ENCODE measurements around the gene ZNF71.

The ZNF71 gene

GRCh38 chr19:56603829-56604228, 8.7 kb downstream of the ZNF71 start:
- TF ChIP-seq GATA3 (IDR thresholded peaks at IDR 0.05; ENCODE audit: low read depth, low read length), result no peak
- TF ChIP-seq GATA2 (IDR thresholded peaks at IDR 0.05; ENCODE audit: low read depth, low read length), result no peak

DNA sequence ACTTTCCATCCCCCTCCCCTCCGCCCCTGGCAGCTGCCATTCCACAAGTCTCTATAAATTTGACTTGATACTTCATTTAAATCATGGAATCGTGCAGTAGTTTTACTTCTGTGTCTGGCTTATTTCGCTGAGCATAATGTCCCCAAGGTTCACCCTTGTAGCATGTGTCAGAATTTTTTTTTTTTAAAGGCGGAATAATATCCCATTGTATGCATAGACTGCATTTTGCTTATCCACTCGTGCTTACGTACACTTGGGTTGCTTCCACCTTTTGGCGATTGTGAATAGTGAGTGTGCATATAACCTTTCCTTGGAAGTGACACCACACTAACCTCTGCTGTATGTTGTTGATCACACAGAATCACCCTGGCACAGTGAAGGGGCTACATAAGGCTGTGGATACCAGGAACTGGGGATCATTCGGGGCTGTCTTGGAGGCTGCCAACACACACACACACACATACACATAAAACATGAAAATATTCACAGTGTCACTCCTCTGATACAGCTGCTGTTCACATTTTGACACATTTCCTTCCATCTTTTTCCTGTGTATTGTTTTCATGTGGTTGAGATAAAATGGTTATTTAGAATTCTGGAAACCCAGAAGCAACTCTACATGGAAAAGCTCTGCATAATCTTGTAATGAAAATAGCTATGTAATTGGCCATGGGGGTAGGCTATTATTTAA, 13.3 kb downstream of the ZNF71 start:
- no peak for TF ChIP-seq GATA3 (IDR thresholded peaks at IDR 0.05; ENCODE audit: low read depth, low read length)
- TF ChIP-seq GATA2 (IDR thresholded peaks at IDR 0.05; ENCODE audit: low read depth, low read length), result no peak

- TF ChIP-seq GATA3 (IDR thresholded peaks at IDR 0.05; ENCODE audit: low read depth, low read length), result no peak
- TF ChIP-seq GATA2 (IDR thresholded peaks at IDR 0.05; ENCODE audit: low read depth, low read length), result no peak
Observed at GRCh38 chr19:56611288-56611687, 16.2 kb downstream of the ZNF71 start.

DNA sequence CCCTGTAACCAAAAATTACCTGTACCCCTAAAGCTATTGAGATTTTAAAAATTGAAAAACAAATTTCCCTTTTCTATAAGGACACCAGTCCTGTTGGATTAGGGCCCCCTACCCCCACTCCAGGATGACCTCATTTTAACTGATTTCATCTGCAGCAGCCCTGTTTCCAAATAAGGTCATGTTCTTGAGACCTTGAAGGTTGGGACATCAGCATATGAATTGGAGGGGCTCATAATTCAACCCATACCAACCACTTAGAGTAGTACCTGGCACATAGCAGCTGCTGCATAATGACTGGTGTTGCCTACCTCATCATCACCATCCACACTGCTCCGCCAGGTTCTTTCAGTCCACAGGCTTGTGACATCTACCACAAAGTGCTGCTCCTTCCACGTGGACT, 17.6 kb downstream of the ZNF71 start:
- TF ChIP-seq GATA2 (IDR thresholded peaks at IDR 0.05; ENCODE audit: low read depth, low read length) (no peak), GATA3 (IDR thresholded peaks at IDR 0.05; ENCODE audit: low read depth, low read length) (no peak)

- TF ChIP-seq GATA3 (IDR thresholded peaks at IDR 0.05; ENCODE audit: low read depth, low read length) (no peak), GATA2 (IDR thresholded peaks at IDR 0.05; ENCODE audit: low read depth, low read length) (no peak)
Observed at GRCh38 chr19:56613639-56614038, 18.5 kb downstream of the ZNF71 start.

- TF ChIP-seq GATA2 (IDR thresholded peaks at IDR 0.05; ENCODE audit: low read depth, low read length) (no peak), GATA3 (IDR thresholded peaks at IDR 0.05; ENCODE audit: low read depth, low read length) (no peak)
Observed at GRCh38 chr19:56617531-56617930, 22.4 kb downstream of the ZNF71 start.

DNA sequence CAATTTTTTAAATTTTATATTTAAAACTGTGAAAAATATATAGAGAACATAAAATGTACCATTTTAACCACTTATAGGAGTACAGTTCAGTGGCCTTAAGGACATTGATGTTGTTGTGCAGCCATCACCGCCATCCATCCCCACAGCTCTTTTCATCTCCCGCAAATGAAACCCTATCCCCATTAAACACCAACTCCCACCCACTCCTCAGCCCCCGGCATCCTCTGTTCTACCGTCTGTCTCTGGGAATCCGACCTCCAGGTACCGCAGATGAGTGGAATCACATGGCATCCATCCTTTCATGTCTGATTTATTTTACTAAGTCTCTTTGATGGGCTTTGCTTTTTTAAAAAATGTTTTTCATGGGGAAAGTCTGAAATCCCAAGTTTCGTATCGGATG, 24.0 kb downstream of the ZNF71 start:
- TF ChIP-seq GATA2 (IDR thresholded peaks at IDR 0.05; ENCODE audit: low read depth, low read length) (no peak), GATA3 (IDR thresholded peaks at IDR 0.05; ENCODE audit: low read depth, low read length) (no peak)

DNA sequence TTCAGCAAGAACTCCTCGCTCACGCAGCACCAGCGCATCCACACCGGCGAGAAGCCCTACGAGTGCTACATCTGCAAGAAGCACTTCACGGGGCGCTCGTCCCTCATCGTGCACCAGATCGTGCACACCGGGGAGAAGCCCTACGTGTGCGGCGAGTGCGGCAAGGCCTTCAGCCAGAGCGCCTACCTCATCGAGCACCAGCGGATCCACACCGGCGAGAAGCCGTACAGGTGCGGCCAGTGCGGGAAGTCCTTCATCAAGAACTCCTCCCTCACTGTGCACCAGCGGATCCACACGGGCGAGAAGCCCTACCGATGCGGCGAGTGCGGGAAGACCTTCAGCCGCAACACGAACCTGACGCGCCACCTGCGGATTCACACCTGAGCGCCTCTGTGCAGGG, 27.3 kb downstream of the ZNF71 start:
- TF ChIP-seq GATA2 (IDR thresholded peaks at IDR 0.05; ENCODE audit: low read depth, low read length), result no peak
- no peak for TF ChIP-seq GATA3 (IDR thresholded peaks at IDR 0.05; ENCODE audit: low read depth, low read length)

GRCh38 chr19:56623006-56623405, 27.9 kb downstream of the ZNF71 start:
- TF ChIP-seq GATA2 (IDR thresholded peaks at IDR 0.05; ENCODE audit: low read depth, low read length), result no peak
- TF ChIP-seq GATA3 (IDR thresholded peaks at IDR 0.05; ENCODE audit: low read depth, low read length), result no peak

- TF ChIP-seq GATA3 (IDR thresholded peaks at IDR 0.05; ENCODE audit: low read depth, low read length), result no peak
- no peak for TF ChIP-seq GATA2 (IDR thresholded peaks at IDR 0.05; ENCODE audit: low read depth, low read length)
Observed at GRCh38 chr19:56625708-56626107, 30.6 kb downstream of the ZNF71 start.

DNA sequence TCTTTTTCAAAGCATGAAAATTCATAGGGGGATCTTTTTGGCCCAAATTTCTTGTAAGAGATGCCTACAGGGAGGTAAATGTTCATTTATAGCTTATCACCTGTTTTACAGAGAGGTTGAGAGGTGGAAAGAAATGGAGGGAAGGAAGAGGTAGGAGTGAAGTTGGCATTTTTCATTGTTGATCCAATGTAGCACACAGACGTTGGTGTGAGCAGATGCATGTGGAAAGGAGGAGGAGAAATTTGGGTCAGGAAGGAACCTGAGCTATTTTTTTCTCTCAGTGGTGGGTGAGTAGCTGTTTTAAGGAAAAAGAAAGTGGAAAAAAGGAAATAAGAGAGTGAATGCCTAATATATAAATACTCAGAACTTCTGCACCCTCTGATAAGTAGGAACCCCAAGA, 37.9 kb downstream of the ZNF71 start:
- TF ChIP-seq GATA3 (IDR thresholded peaks at IDR 0.05; ENCODE audit: low read depth, low read length) (no peak), GATA2 (IDR thresholded peaks at IDR 0.05; ENCODE audit: low read depth, low read length) (no peak)

- TF ChIP-seq GATA2 (IDR thresholded peaks at IDR 0.05; ENCODE audit: low read depth, low read length) (no peak), GATA3 (IDR thresholded peaks at IDR 0.05; ENCODE audit: low read depth, low read length) (no peak)
Observed at GRCh38 chr19:56637976-56638555, 43.0 kb downstream of the ZNF71 start.

- TF ChIP-seq GATA3 (IDR thresholded peaks at IDR 0.05; ENCODE audit: low read depth, low read length) (no peak), GATA2 (IDR thresholded peaks at IDR 0.05; ENCODE audit: low read depth, low read length) (no peak)
Observed at GRCh38 chr19:56639217-56639616, 44.1 kb downstream of the ZNF71 start.

DNA sequence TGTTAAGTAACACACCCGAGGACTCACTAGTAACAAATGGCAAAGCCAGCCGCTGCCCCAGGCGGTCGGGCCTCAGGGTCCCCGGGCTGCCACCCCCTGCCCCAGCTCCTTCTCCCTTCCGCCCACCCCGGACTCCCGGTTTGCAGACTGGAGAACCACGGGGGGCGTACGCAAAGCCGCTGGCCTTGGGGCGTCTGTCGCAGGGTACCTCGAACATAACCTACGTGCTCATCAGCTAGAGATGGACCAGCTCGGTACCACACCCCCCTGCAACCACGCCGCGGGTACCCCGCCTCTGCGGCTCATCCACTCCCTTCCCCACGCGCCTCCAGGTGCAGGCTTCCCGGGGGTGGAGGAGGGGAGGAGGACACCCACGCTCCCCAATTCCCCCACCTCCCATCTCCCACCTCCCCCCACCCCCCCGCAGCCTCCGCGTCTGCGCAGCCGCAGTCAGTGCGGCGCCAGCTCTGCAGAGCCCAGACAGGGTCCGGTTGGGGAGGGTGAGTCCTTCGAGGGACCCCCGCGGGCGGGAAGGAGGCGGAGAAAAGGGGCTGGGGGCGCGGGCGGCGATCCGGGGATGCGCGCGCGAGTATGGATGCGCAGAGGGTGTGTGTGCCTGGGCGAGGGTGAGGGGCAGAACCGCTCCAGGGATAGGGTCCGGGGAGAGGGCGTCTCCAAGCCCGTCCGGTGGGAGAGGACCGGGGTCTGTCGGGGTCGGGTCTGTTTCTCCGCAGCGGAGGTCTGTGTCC, 47.8 kb downstream of the ZNF71 start, which contains the start of gene SMIM17:
TSS of gene SMIM17 (plus strand) at position 449 of the 749 bp plus-strand sequence. CDS start 2,509 bp downstream, outside the sequence.
- TF ChIP-seq GATA3 (IDR thresholded peaks at IDR 0.05; ENCODE audit: low read depth, low read length) (no peak), GATA2 (IDR thresholded peaks at IDR 0.05; ENCODE audit: low read depth, low read length) (no peak)
